Globus pallidus (tissue), 1 donor: ENCODE data around the gene KCNJ10.
"Not testable (repeated sequence)": the region's sequence is repeated elsewhere in the genome, so short reads cannot be mapped to it uniquely, and the experiment has no call there.

Source experiments
- DNase-seq: peaks from one replicate; pipeline ENCODE4 v3.0.0-alpha.2; 2015; ENCODE audit warnings: low spot score

KCNJ10 gene

GRCh38 chr1:160061369-160062229 lies 8.4 kb downstream of the KCNJ10 start:
- DNase-seq = peak; percentile 78

DNA sequence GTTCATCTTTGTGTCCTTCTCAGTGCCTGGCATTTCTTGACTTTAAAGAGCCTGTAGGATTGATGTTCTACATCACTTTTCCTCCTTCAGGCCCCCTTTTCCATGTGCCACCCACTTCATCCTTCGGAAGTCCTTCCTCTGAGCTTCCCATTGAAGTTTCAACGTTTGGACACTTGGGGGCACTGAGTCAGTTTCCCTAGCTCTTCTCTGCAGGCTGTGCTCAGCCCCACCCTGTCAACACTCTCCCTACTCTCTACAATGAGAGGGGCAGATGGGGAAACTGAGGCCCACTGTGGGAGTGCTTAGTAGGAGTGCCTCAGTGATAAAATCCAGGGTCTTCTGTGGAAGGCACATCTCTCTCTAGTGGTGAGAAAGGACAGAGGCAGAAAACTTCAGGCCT lies 11.9 kb downstream of the KCNJ10 start:
- DNase-seq = peak; percentile 69

- no peak for DNase-seq
Measured at GRCh38 chr1:160056648-160057169, 13.3 kb downstream of the KCNJ10 start.

- DNase-seq = no peak
Measured at GRCh38 chr1:160053548-160054365, 16.2 kb downstream of the KCNJ10 start.

DNA sequence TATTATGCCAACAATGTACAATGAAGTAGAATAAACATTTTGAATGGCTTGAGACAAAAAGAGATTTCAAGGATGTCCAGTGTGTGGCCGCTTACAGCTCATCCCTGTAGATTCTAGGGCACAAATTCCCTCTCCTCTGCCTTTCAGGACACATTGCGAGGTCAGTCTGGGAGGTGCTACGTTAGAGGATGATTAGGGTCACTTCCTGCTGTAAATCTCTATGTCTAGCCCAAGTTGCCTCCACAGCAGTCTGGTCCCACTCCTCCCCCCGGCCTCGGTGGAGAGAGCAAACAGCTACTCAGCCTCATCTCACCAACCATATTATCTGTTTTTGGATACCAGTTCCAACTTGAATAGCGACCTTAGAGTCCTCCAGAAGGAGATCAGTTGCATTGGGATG lies 17.0 kb downstream of the KCNJ10 start:
- no peak for DNase-seq

- no peak for DNase-seq
Measured at GRCh38 chr1:160050619-160051018, 19.3 kb downstream of the KCNJ10 start.

DNA sequence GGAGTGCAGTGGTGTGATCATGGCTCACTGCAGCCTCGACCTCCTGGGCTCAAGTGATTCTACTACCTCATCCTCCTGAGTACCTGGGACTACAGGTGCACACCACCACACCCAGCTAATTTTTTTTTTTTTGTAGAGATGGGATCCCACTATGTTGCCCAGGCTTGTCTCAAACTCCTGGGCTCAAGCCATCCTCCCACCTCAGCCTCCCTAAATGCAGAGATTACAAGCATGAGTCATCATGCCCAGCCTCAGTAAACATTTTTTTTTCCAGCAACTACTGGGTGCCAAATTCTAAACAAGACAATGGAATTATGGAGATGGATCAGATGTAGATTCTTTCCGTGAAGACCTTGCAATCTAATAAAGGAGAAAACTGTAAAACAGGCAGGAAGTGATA lies 19.8 kb downstream of the KCNJ10 start:
- DNase-seq = not testable (repeated sequence)

- no peak for DNase-seq
Measured at GRCh38 chr1:160049101-160049500, 20.9 kb downstream of the KCNJ10 start.

- DNase-seq = no peak
Measured at GRCh38 chr1:160048335-160048734, 21.6 kb downstream of the KCNJ10 start.

- DNase-seq = no peak
Measured at GRCh38 chr1:160047111-160047991, 22.6 kb downstream of the KCNJ10 start.

- peak; percentile 98 for DNase-seq
Measured at GRCh38 chr1:160046494-160047110, 23.4 kb downstream of the KCNJ10 start.

DNA sequence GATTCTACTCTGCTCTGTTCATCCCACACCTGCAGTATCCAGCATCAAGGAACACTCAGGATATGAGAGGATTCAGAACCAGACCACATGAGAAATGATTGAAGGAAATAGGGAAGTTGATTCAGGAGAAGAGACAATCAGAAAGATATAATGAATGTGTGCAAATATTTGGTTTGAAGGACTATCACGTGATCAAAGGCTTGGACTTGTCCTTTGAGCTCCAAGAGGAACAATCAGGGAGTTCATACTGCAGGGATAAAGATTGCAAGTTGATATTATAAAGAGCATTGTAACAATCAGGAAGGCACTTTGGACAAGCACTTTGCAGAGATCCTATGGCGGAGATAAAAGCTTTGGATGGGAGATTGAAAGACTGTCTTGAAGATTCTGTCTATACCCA lies 24.3 kb downstream of the KCNJ10 start:
- peak; percentile 49 for DNase-seq

DNA sequence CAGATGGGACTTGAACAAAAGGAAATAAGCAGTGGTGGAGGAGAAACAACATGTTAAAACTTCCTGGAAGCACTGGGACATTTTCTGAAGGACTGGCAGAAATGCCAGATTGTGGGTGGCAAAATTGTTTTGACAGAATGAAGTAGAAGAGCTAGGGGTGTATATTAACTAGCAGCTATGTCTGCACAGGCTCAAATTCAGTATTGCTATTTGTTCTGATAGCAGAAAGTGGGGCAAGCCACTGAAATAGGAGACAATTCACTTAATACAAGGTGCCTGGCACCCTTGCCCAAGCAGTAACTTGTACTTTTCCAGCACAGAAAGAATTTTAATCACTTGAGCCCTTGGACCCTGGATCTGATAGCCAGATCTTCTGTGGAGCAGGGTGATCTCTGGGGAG lies 26.4 kb downstream of the KCNJ10 start:
- DNase-seq = no peak

DNA sequence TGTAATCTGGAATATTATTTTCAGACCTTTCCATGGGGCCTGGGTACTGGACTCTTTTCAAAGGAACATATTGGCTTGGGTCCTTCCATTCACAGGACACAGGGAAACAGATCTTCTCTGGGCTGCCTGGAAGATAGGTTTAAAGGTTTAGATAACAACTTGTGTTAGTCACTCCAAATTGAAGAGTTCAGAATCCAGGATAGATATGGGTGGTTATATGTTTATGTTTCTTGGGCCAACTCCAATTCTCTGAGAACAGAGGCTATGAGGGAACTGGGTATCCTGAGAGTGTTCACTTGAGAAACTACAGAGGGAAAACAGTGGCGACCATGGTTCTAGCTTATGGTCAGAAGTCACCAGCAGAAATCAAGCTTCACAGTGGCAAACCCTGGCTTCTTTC lies 29.5 kb downstream of the KCNJ10 start:
- no peak for DNase-seq

- no peak for DNase-seq
Measured at GRCh38 chr1:160032165-160032820, 37.7 kb downstream of the KCNJ10 start.

DNA sequence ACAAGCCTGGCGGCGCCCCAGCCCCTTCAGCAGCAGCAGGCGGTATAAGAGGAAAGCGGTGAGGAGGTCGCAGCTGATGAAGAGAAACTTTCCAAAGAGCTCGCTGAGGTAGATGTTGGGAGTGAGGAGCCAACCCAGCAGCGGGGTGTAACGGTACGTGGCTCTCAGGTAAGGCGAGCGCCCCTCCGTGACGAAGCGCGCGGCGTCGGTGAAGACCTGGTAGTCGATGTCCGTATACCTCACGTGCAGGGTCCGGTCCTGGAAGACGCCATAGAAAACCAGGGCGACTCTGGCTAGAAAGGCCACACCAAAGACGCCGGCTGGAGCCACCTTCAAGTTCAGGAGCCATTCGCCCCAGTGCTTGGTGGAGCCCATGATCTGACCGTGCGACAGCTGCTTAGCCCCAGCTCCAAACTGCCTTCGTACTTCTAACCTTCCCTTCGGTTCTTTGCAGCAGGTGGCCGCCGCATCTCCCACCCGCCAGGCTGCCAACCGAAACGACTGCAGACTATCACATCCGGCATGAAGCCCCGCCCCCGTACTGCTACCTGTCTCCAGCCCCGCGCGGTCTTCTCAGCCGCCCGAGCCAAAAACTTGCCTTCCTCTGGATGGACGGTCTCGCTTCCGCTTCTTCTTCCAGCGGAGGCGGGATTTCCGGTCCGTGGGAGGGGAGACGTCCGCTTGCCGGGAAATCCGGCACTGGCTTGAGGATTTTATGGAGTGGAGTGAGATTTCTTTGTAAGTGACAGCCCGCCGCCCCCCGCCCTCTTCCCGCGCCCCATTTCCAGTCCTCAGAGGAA lies 38.4 kb downstream of the KCNJ10 start, which contains the start of gene PIGM:
TSS of gene PIGM (minus strand) at position 626 of the 800 bp plus-strand sequence. CDS start at position 375, 251 bp downstream.
- peak; percentile 91 for DNase-seq

- no peak for DNase-seq
Measured at GRCh38 chr1:160030657-160031364, 39.1 kb downstream of the KCNJ10 start.

DNA sequence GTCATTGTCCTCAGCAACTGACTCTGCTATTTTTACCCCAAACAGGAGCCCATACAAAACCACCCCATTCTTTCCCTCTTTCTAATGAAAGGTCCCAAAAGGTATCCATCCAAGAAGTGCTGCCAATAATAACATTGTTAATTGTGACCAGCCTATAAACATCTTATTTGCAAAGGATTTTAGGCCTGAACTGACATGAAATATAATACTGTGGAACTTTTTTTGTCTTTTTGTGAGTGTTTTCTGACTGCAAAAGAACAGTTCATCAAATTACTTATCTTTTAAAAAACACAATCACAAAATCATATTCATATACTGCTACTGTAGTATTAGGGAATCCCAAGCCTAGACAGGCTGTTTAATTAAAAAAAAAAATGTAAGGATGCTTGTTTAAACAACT lies 41.5 kb downstream of the KCNJ10 start:
- DNase-seq = no peak

- no peak for DNase-seq
Measured at GRCh38 chr1:160025314-160025713, 44.6 kb downstream of the KCNJ10 start.
